Erythroblast (primary cell): ENCODE results near the gene TAS2R16.

Experiments
- GATA1 ChIP-seq: IDR thresholded peaks from 2 replicates; pipeline ENCODE4 v1.6.1; 2011; ENCODE audit warnings: low read depth, mild to moderate bottlenecking, control low read depth, low read length, moderate library complexity
- POLR2A ChIP-seq: IDR thresholded peaks from 2 replicates; pipeline ENCODE4 v1.6.1; 2011; ENCODE audit warnings: mild to moderate bottlenecking, low read length

- no peak for TF ChIP-seq POLR2A
- TF ChIP-seq GATA1 = no peak
Measured at GRCh38 chr7:123023126-123023525, 27.6 kb upstream of the TAS2R16 start.
